MM.1S (cell line): Measurements from ENCODE around the gene ZC3H8.

Source experiments
- EZH2 ChIP-seq: fragments of 300-600 bp; sonication (generic); optimal IDR thresholded peaks from 2 replicates; pipeline ENCODE3; 2017; ENCODE audit warnings: low read depth, mild to moderate bottlenecking, antibody characterized with exemption, low read length, mixed read lengths
- TF ChIP-seq, protein P1 (sequence below): fragments of 300-600 bp; sonication (generic); IDR thresholded peaks from 2 replicates; pipeline ENCODE4 v1.5.1; 2016; ENCODE audit warnings: antibody characterized with exemption, low read length, mixed read lengths

- TF ChIP-seq, protein P1, sequence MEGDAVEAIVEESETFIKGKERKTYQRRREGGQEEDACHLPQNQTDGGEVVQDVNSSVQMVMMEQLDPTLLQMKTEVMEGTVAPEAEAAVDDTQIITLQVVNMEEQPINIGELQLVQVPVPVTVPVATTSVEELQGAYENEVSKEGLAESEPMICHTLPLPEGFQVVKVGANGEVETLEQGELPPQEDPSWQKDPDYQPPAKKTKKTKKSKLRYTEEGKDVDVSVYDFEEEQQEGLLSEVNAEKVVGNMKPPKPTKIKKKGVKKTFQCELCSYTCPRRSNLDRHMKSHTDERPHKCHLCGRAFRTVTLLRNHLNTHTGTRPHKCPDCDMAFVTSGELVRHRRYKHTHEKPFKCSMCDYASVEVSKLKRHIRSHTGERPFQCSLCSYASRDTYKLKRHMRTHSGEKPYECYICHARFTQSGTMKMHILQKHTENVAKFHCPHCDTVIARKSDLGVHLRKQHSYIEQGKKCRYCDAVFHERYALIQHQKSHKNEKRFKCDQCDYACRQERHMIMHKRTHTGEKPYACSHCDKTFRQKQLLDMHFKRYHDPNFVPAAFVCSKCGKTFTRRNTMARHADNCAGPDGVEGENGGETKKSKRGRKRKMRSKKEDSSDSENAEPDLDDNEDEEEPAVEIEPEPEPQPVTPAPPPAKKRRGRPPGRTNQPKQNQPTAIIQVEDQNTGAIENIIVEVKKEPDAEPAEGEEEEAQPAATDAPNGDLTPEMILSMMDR, result no peak
- no peak for TF ChIP-seq EZH2
Observed at GRCh38 chr2:112197868-112198267, 57.0 kb downstream of the ZC3H8 start.
